Measurements from ENCODE around the gene AHCY. TPM values are rescaled to one million over a fixed set of nuclear protein-coding genes. Genes with fewer than 3 reads are reported as not detected.
"Not testable (repeated sequence)": the region's sequence is repeated elsewhere in the genome, so short reads cannot be mapped to it uniquely, and the experiment has no call there.

Gene AHCY
- total RNA-seq, 1 donor from 2014 or later: 165 TPM

- no peak for DNase-seq (ENCODE audit: low spot score)
- Mint-ChIP-seq H3K4me3 (ENCODE audit: unreplicated experiment) (no peak overlapping the region), H3K9me3 (ENCODE audit: unreplicated experiment) (no peaks in the 10 kb centered on the region), H3K27me3 (ENCODE audit: unreplicated experiment) (no peaks in the 10 kb centered on the region), H3K36me3 (ENCODE audit: low read depth, unreplicated experiment) (no peaks in the 10 kb centered on the region), H3K4me1 (ENCODE audit: unreplicated experiment) (peaks cover 7% of the 10 kb centered on the region), H3K27ac (ENCODE audit: unreplicated experiment) (peak overlapping the region; percentile 37)
- no peak for TF ChIP-seq CTCF (IDR thresholded peaks at IDR 0.05; ENCODE audit: unreplicated experiment)
Observed at GRCh38 chr20:34262488-34263288, 40.5 kb downstream of the AHCY start.

- no peak for TF ChIP-seq CTCF (IDR thresholded peaks at IDR 0.05; ENCODE audit: unreplicated experiment)
- no peaks in the 10 kb centered on the region for H3K36me3 Mint-ChIP-seq (ENCODE audit: low read depth, unreplicated experiment)
- no peak overlapping the region for H3K27ac Mint-ChIP-seq (ENCODE audit: unreplicated experiment)
- no peak overlapping the region for H3K4me3 Mint-ChIP-seq (ENCODE audit: unreplicated experiment)
- H3K4me1 Mint-ChIP-seq (ENCODE audit: unreplicated experiment): peaks cover 15% of the 10 kb centered on the region
- H3K27me3 Mint-ChIP-seq (ENCODE audit: unreplicated experiment): no peaks in the 10 kb centered on the region
- H3K9me3 Mint-ChIP-seq (ENCODE audit: unreplicated experiment): no peaks in the 10 kb centered on the region
- DNase-seq (ENCODE audit: low spot score): no peak
Observed at GRCh38 chr20:34260208-34260942, 42.8 kb downstream of the AHCY start.

- H3K4me3 Mint-ChIP-seq (ENCODE audit: unreplicated experiment): no peak overlapping the region
- H3K27me3 Mint-ChIP-seq (ENCODE audit: unreplicated experiment): no peaks in the 10 kb centered on the region
- no peak for DNase-seq (ENCODE audit: low spot score)
- peaks cover 17% of the 10 kb centered on the region for H3K4me1 Mint-ChIP-seq (ENCODE audit: unreplicated experiment)
- no peaks in the 10 kb centered on the region for H3K9me3 Mint-ChIP-seq (ENCODE audit: unreplicated experiment)
- TF ChIP-seq CTCF (IDR thresholded peaks at IDR 0.05; ENCODE audit: unreplicated experiment): no peak
- no peaks in the 10 kb centered on the region for H3K36me3 Mint-ChIP-seq (ENCODE audit: low read depth, unreplicated experiment)
- H3K27ac Mint-ChIP-seq (ENCODE audit: unreplicated experiment): no peak overlapping the region
Observed at GRCh38 chr20:34256629-34257124, 46.5 kb downstream of the AHCY start.

DNA sequence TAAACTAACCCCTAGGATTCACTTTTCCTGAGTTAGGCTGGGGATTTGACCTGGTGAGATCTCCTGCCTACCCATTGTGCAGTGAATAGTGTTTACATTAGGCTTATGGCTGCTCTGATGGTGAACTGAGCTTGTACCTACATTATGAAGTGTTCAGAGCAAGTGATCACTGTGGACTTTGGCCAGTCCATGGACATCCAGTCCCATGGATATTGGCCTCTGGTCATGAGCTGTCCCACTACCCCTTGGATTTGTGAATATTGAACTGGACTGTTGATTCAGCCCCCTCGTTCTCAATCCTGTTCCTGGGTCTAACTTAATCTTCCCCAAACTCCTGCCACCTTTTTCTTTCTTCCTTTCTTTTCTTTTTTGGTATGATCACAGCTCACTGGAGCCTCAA, 48.2 kb downstream of the AHCY start:
- TF ChIP-seq CTCF (IDR thresholded peaks at IDR 0.05; ENCODE audit: unreplicated experiment): no peak
- no peak for DNase-seq (ENCODE audit: low spot score)
- Mint-ChIP-seq H3K27me3 (ENCODE audit: unreplicated experiment) (no peaks in the 10 kb centered on the region), H3K9me3 (ENCODE audit: unreplicated experiment) (no peaks in the 10 kb centered on the region), H3K4me1 (ENCODE audit: unreplicated experiment) (peaks cover 17% of the 10 kb centered on the region), H3K27ac (ENCODE audit: unreplicated experiment) (no peak overlapping the region), H3K4me3 (ENCODE audit: unreplicated experiment) (no peak overlapping the region), H3K36me3 (ENCODE audit: low read depth, unreplicated experiment) (no peaks in the 10 kb centered on the region)

- not testable (repeated sequence) for H3K27me3 Mint-ChIP-seq (ENCODE audit: unreplicated experiment); H3K9me3 Mint-ChIP-seq (ENCODE audit: unreplicated experiment); H3K36me3 Mint-ChIP-seq (ENCODE audit: low read depth, unreplicated experiment); DNase-seq (ENCODE audit: low spot score); H3K4me3 Mint-ChIP-seq (ENCODE audit: unreplicated experiment)
- Mint-ChIP-seq H3K27ac (ENCODE audit: unreplicated experiment) (peak overlapping the region; percentile 42), H3K4me1 (ENCODE audit: unreplicated experiment) (peaks cover 14% of the 10 kb centered on the region)
Observed at GRCh38 chr20:34252431-34253086, 50.6 kb downstream of the AHCY start.

Data from endothelial cell (in vitro differentiated cells).